ENCODE measurements around the gene KCNK10.

- no peak for TF ChIP-seq CTCF (IDR thresholded peaks at IDR 0.05; ENCODE audit: low read length)
- TF ChIP-seq EZH2 (IDR thresholded peaks at IDR 0.05; ENCODE audit: borderline replicate concordance, low read length) = no peak
These were observed 119.8 kb downstream of the KCNK10 start for GRCh38 chr14:88203291-88203690.

Measured in OCI-LY1 (cell line).